HEK293 (cell line): ENCODE measurements around the gene TANGO6.
"Not testable (repeated sequence)": the region's sequence is repeated elsewhere in the genome, so short reads cannot be mapped to it uniquely, and the experiment has no call there.

Experiments
- CTCF ChIA-PET: fragments of 350-600 bp; formaldehyde crosslinking; extraction: SDS; loops from one replicate; lab custom pipeline; 2021; ENCODE audit warnings: antibody characterized with exemption; lab: Yijun Ruan, JAX
- POLR2A ChIA-PET: fragments of 300-600 bp; formaldehyde crosslinking; extraction: SDS; loops from one replicate; lab custom pipeline; 2020; ENCODE audit warnings: antibody characterized with exemption, inconsistent platforms; lab: Yijun Ruan, JAX
- H3K27ac ChIP-seq: fragments of 200-500 bp; sonication (Bioruptor generic); 2 replicates; pipeline ENCODE4 v1.5.1; 2014; ENCODE audit warnings: low read depth, low read length, control low read depth, inconsistent platforms; ENCODE audit errors: extremely low read depth
- H3K36me3 ChIP-seq, 2 experiments: fragments of 200-500 bp in 1 of 2; sonication (Bioruptor generic) in 1 of 2; 1 replicate in 1 of 2; 2 replicates in 1 of 2; pipeline ENCODE4 v1.5.1; 2014 to 2017; ENCODE audit warnings: inconsistent platforms in 2 of 2, low read length in 2 of 2; ENCODE audit not compliant: control insufficient read depth in 2 of 2, insufficient read depth in 1 of 2
- H3K4me1 ChIP-seq: fragments of 200-500 bp; sonication (Bioruptor generic); 2 replicates; pipeline ENCODE4 v1.5.1; 2014; ENCODE audit warnings: mild to moderate bottlenecking, low read length, inconsistent platforms; ENCODE audit not compliant: control insufficient read depth, insufficient read depth
- H3K4me3 ChIP-seq: 2 replicates; pipeline ENCODE4 v1.5.1; 2011; ENCODE audit warnings: low read depth, mild to moderate bottlenecking, control low read depth, low read length, moderate library complexity
- H3K9me3 ChIP-seq: fragments of 200-500 bp; sonication (Bioruptor generic); 2 replicates; pipeline ENCODE4 v1.5.1; 2014; ENCODE audit warnings: low read depth, low read length, inconsistent platforms; ENCODE audit not compliant: control insufficient read depth, insufficient read depth
- GLIS1 ChIP-seq: fragments of 450-650 bp; formaldehyde crosslinking; IDR thresholded peaks from 2 replicates; pipeline ENCODE4 v1.5.1; 2016; ENCODE audit warnings: missing biosample characterization, missing genetic modification characterization
- PRDM10 ChIP-seq: fragments of 450-650 bp; formaldehyde crosslinking; IDR thresholded peaks from 2 replicates; pipeline ENCODE4 v1.5.1; 2016; ENCODE audit warnings: missing biosample characterization, missing genetic modification characterization
- REPIN1 ChIP-seq: fragments of 450-650 bp; formaldehyde crosslinking; IDR thresholded peaks from 2 replicates; pipeline ENCODE4 v1.5.1; 2017; ENCODE audit warnings: missing biosample characterization, missing genetic modification characterization, low read depth
- ZBTB11 ChIP-seq: fragments of 450-650 bp; formaldehyde crosslinking; conservative IDR thresholded peaks from 2 replicates; pipeline ENCODE4 v1.5.1; 2016; ENCODE audit warnings: low read depth, missing biosample characterization, missing genetic modification characterization
- ZBTB21 ChIP-seq: fragments of 450-650 bp; formaldehyde crosslinking; IDR thresholded peaks from 2 replicates; pipeline ENCODE4 v1.5.1; 2017; ENCODE audit warnings: missing biosample characterization, missing genetic modification characterization
- ZNF112 ChIP-seq: fragments of 450-650 bp; formaldehyde crosslinking; IDR thresholded peaks from 2 replicates; pipeline ENCODE4 v1.5.0; 2017; ENCODE audit warnings: missing biosample characterization, missing genetic modification characterization
- ZNF121 ChIP-seq: fragments of 450-650 bp; formaldehyde crosslinking; IDR thresholded peaks from 2 replicates; pipeline ENCODE4 v1.5.1; 2016; ENCODE audit warnings: missing biosample characterization, missing genetic modification characterization
- ZNF157 ChIP-seq: fragments of 450-650 bp; formaldehyde crosslinking; IDR thresholded peaks from 2 replicates; pipeline ENCODE4 v1.5.1; 2016; ENCODE audit warnings: missing biosample characterization, missing genetic modification characterization
- ZNF184 ChIP-seq: fragments of 450-650 bp; IDR thresholded peaks from 2 replicates; pipeline ENCODE4 v1.5.1; 2018; ENCODE audit warnings: missing biosample characterization, mild to moderate bottlenecking, missing genetic modification characterization
- ZNF221 ChIP-seq: fragments of 450-650 bp; formaldehyde crosslinking; IDR thresholded peaks from 2 replicates; pipeline ENCODE4 v1.5.1; 2017; ENCODE audit warnings: missing biosample characterization, missing genetic modification characterization, borderline replicate concordance
- ZNF223 ChIP-seq: fragments of 450-650 bp; formaldehyde crosslinking; IDR thresholded peaks from 2 replicates; pipeline ENCODE4 v1.5.1; 2016; ENCODE audit warnings: missing biosample characterization, missing genetic modification characterization
- ZNF266 ChIP-seq: fragments of 450-650 bp; formaldehyde crosslinking; IDR thresholded peaks from 2 replicates; pipeline ENCODE4 v1.5.1; 2016; ENCODE audit warnings: missing biosample characterization, missing genetic modification characterization, low read depth
- ZNF341 ChIP-seq: fragments of 450-650 bp; formaldehyde crosslinking; IDR thresholded peaks from 2 replicates; pipeline ENCODE4; 2016; ENCODE audit warnings: low read depth, missing biosample characterization, missing genetic modification characterization
- ZNF449 ChIP-seq: fragments of 450-650 bp; formaldehyde crosslinking; IDR thresholded peaks from 2 replicates; pipeline ENCODE4 v1.5.1; 2017; ENCODE audit warnings: missing biosample characterization, mild to moderate bottlenecking, missing genetic modification characterization, moderate library complexity
- ZNF510 ChIP-seq: fragments of 450-650 bp; formaldehyde crosslinking; IDR thresholded peaks from 2 replicates; pipeline ENCODE4 v1.5.1; 2018; ENCODE audit warnings: mild to moderate bottlenecking, missing genetic modification characterization, missing biosample characterization; ENCODE audit not compliant: insufficient replicate concordance
- ZNF530 ChIP-seq: fragments of 450-650 bp; formaldehyde crosslinking; IDR thresholded peaks from 2 replicates; pipeline ENCODE4 v1.5.1; 2016; ENCODE audit warnings: low read depth, missing biosample characterization, missing genetic modification characterization
- ZNF654 ChIP-seq: fragments of 450-650 bp; formaldehyde crosslinking; IDR thresholded peaks from 2 replicates; pipeline ENCODE4 v1.5.1; 2016; ENCODE audit warnings: low read depth, missing biosample characterization, missing genetic modification characterization
- ZNF747 ChIP-seq: fragments of 450-650 bp; formaldehyde crosslinking; IDR thresholded peaks from 2 replicates; pipeline ENCODE4 v1.5.1; 2016; ENCODE audit warnings: missing biosample characterization, missing genetic modification characterization
- TF ChIP-seq, protein P1 (sequence below): fragments of 450-650 bp; formaldehyde crosslinking; IDR thresholded peaks from 2 replicates; pipeline ENCODE4 v1.5.1; 2017; ENCODE audit warnings: missing biosample characterization, missing genetic modification characterization

Gene TANGO6

DNA sequence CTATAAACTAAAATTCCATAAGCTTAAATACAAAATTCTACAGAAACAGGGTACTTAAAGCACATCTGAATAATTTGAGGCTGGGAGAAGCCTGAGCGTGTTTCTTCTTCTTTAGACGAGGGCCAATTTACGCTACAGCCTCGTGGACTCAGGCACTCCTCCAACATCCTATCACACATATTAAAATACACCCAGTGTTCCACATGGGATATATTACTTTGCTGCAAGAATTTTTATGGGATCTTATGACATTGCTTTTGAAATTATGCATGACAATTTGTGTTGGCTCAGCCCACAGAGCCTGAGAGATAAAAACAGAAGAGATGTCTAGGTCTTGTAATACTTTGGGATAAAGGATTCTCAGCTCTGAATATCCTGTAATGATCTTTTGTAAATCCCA lies 3.5 kb upstream of the TANGO6 start:
- CTCF ChIA-PET = interaction anchor here (0.9 kb wide), 1 partner anchor 284 kb away, joined by 6 read pairs; no protein-coding TSS in a partner anchor
- Histone ChIP-seq H3K4me3 (no peak overlapping the region), H3K36me3 (no peaks in the 10 kb centered on the region), H3K27ac (no peak overlapping the region), H3K4me1 (no peaks in the 10 kb centered on the region), H3K9me3 (no peaks in the 10 kb centered on the region)
- TF ChIP-seq ZNF221 (tag by site-specific recombination) (no peak), ZNF121 (tag by site-specific recombination) (no peak), ZBTB11 (tag by site-specific recombination) (no peak), ZNF510 (tag by site-specific recombination) (no peak), ZNF654 (tag by site-specific recombination) (no peak), ZBTB21 (tag by site-specific recombination) (no peak), ZNF530 (tag by site-specific recombination) (no peak), ZNF341 (tag by site-specific recombination) (no peak), ZNF747 (no peak), REPIN1 (tag by site-specific recombination) (no peak), ZNF223 (no peak), ZNF184 (tag by site-specific recombination) (no peak), ZNF112 (tag by site-specific recombination) (no peak), ZNF266 (tag by site-specific recombination) (no peak)
- TF ChIP-seq, protein P1, sequence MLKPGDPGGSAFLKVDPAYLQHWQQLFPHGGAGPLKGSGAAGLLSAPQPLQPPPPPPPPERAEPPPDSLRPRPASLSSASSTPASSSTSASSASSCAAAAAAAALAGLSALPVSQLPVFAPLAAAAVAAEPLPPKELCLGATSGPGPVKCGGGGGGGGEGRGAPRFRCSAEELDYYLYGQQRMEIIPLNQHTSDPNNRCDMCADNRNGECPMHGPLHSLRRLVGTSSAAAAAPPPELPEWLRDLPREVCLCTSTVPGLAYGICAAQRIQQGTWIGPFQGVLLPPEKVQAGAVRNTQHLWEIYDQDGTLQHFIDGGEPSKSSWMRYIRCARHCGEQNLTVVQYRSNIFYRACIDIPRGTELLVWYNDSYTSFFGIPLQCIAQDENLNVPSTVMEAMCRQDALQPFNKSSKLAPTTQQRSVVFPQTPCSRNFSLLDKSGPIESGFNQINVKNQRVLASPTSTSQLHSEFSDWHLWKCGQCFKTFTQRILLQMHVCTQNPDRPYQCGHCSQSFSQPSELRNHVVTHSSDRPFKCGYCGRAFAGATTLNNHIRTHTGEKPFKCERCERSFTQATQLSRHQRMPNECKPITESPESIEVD = no peak
- POLR2A ChIA-PET = no interaction called here

DNA sequence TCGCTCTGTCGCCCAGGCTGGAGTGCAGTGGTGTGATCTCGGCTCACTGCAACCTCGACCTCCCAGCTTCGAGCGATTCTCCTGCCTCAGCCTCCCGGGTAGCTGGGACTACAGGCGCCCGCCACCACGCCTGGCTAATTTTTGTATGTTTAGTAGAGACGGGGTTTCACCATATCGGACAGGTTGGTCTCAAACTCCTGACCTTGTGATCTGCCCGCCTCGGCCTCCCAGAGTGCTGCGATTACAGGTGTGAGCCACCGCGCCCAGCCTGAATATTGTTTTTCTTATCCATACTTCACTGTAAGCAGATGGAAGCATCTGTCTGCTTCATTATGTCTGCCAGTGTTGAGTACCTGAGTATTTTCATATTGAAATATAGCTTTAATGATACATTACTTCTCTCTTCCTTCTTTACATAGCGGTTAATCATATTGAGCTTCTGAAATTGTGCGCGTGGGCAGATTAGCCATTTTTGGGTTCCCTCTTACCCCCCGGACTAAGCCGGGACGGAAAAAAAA lies 308 bp upstream of the TANGO6 start:
- not testable (repeated sequence) for H3K4me1 ChIP-seq, H3K27ac ChIP-seq, H3K9me3 ChIP-seq, H3K36me3 ChIP-seq
- ChIA-PET CTCF (interaction anchor here (0.6 to 2.6 kb wide), 9 partner anchors 15 to 430 kb away, joined by 3 to 15 read pairs (median 4); no protein-coding TSS in a partner anchor), POLR2A (interaction anchor here (1.4 to 1.6 kb wide), 2 partner anchors 41 to 253 kb away, joined by 3 to 4 read pairs; no protein-coding TSS in a partner anchor)
- H3K4me3 ChIP-seq = peak overlapping the region; percentile 94
- TF ChIP-seq GLIS1 (tag by site-specific recombination) (peak; percentile 67; the same call in 1 of the 2 replicates), ZNF157 (tag by site-specific recombination) (0 out of 2 replicates have a peak, but pooled peaks have one; percentile 37), PRDM10 (tag by site-specific recombination) (peak; percentile 29), ZNF449 (tag by site-specific recombination) (0 out of 2 replicates have a peak, but pooled peaks have one; percentile 4)
